ENCODE data around the gene SHC3.

Gene SHC3

GRCh38 chr9:88975966-88976889, 202.4 kb downstream of the SHC3 start:
- DNase-seq = no peak

GRCh38 chr9:88974641-88975040, 204.0 kb downstream of the SHC3 start:
- DNase-seq = no peak

- DNase-seq = no peak
These were observed 205.2 kb downstream of the SHC3 start for GRCh38 chr9:88973281-88974045.

- DNase-seq = no peak
These were observed 206.2 kb downstream of the SHC3 start for GRCh38 chr9:88972401-88972800.

- no peak for DNase-seq
These were observed 207.3 kb downstream of the SHC3 start for GRCh38 chr9:88971131-88971960.

GRCh38 chr9:88969646-88970373, 208.8 kb downstream of the SHC3 start:
- no peak for DNase-seq

GRCh38 chr9:88968799-88969198, 209.8 kb downstream of the SHC3 start:
- no peak for DNase-seq

- DNase-seq = no peak
These were observed 211.5 kb downstream of the SHC3 start for GRCh38 chr9:88966894-88967676.

- no peak for DNase-seq
These were observed 213.1 kb downstream of the SHC3 start for GRCh38 chr9:88965473-88965872.

- DNase-seq = no peak
These were observed 218.0 kb downstream of the SHC3 start for GRCh38 chr9:88960632-88961031.

- DNase-seq = no peak
These were observed 218.7 kb downstream of the SHC3 start for GRCh38 chr9:88959727-88960469.

GRCh38 chr9:88957526-88957925, 221.1 kb downstream of the SHC3 start:
- DNase-seq = no peak
